GM18507 (cell line): ENCODE results near the gene GJE1.
"Not testable (repeated sequence)": the region's sequence is repeated elsewhere in the genome, so short reads cannot be mapped to it uniquely, and the experiment has no call there.

Source experiments
- DNase-seq: peaks from one replicate; pipeline ENCODE4 v3.0.0; 2011; ENCODE audit warnings: low read depth; ENCODE audit not compliant: insufficient read length; ENCODE audit errors: extremely low spot score
- FAIRE-seq: peaks from 2 replicates; lab custom pipeline; 2011; peaks lifted over from hg19 to GRCh38; lab: Jason Lieb, UNC

GJE1 gene

DNA sequence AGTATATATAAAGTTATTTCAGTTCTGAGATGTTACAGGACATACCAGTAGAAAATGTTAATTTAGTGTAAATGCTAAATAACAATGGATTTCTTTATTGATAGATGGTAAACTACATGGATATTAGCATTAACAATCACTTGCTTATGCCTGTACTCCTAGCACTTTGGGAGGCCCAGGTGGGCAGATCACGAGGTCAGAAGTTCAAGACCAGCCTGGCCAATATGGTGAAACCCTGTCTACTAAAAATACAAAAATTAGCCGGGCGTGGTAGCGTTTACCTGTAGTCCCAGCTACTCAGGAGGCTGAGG is 24.0 kb downstream of the GJE1 start:
- FAIRE-seq, DNase-seq: not testable (repeated sequence)

DNA sequence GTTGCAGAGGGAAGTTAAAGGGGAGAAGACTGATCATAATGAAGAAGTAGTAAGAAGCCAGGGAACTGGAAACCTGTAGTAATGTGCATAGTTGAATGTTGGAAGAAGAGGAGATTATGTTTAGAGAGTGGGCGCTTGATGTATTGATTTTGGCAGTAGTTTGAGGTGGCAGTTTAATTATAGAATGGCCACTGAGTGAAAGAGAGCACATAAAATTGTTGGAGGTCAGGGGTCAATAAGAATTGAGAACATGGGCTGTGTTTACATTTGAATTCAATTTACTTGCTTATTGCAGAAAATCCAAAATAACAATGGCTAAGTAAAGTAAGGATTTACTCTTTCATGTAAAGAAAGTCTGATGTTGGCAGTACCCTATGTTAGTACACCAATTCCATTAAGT is 30.1 kb downstream of the GJE1 start:
- DNase-seq = no peak
- FAIRE-seq = no peak

DNA sequence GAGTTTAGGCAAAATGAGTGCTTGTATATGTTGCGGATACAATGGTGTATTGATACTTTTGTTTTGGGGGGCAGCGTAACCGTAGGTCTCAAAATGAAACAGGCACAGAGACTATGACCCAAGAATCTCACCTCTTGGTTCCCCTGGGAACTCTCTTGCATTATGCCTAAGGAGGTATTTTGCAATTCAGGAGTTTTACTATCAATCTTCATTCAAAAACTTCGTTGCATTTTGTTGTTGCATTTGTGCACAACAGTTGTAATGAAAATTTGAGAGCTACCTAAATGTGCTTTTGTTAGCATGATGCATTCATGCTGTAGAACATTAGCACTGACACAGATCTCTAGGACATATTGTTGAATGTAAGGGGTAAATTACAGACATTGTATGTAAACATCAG is 32.5 kb downstream of the GJE1 start:
- FAIRE-seq (no peak), DNase-seq (no peak)

DNA sequence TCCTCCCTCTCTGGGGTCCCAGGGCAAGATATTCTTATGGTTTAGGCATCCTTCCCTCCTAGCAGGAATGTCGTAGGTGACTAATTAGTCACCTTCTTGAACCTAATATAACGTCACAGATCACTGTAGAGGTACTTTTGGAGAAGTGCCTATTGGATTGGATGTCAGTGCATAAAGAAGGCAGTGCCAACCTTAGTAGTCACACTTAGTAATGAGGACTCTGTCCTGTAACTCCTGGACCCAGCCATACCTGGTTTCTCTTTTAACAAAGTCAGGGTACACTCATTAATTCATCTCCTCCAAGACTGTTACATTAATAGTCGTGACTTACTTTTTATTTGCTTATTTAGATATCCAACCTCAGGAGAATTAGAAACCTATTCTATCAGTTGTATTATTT is 34.3 kb downstream of the GJE1 start:
- FAIRE-seq (no peak), DNase-seq (no peak)

DNA sequence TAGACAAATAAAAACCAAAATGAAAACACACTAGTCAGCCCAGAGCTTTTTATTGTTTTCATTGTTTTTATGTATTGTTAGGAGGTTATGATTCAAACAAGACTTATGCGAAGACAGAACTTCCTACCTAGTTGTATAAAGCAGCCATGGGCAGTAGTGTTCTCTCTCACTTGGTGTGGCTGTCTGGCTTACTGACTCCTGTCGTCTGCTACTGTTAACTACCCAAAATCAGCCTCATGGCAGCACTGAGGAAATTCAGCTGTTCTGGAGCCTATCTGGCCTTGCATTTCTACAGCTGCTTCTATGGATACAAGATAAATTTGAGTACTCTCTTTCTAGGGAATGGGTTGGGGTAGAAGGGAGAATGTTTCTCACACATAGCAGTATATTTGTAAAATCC is 34.8 kb downstream of the GJE1 start:
- FAIRE-seq = no peak
- no peak for DNase-seq

DNA sequence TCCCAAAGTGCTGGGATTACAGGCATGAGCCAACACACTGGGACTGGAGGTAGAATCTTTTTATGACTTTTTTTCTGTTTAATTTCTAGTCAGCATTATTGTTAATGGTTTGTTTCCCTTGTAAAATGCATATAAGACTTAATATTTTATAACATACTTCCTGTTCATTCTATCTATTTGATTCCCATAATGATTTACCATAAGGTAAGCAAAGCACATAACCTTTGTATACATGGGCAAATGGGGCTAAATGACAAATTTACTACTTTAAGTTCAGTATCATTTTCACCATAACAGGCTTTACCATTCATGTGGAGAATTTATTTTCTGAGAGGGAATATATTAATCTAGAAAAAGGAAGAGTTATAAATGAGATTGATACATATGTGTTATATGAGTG is 38.6 kb downstream of the GJE1 start:
- FAIRE-seq (no peak), DNase-seq (no peak)

DNA sequence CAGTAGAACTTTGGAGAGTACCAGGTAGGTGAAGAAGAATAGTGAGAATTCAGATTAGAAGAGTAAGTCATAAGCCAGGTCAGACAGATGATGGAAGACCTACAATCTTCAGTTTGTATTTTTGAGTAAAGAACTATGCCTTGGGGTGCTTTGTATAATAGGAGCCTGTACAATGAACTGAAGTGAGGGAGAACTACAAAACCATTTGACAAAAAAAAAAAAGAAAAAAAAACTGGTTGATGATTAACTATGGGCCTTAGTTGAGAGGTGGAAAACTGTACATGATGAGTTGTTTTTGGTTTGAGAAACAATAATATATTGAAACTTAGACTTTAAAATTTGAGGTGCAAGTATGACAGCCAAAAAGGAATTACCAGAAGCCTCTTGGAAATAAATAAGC is 40.0 kb downstream of the GJE1 start:
- DNase-seq = no peak
- no peak for FAIRE-seq

DNA sequence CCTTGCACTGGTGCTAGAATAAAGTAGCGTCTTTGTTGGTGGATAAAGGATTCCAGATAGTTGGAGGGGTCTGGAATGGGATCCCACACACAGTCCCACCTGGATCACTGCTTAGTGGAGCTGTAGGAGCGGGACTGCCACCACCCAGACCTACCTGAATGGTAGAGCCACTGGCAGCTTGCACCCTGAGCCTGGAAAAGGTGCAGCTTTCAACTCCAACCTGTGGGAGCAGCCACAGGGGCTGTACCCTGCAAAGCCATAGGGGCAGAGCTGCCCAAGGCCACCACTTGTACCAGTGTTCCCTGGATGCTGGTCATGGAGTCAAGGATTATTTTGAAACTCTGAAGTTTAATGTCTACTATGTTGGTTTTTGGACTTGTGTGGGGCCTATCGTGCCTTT is 41.3 kb downstream of the GJE1 start:
- DNase-seq = no peak
- no peak for FAIRE-seq

DNA sequence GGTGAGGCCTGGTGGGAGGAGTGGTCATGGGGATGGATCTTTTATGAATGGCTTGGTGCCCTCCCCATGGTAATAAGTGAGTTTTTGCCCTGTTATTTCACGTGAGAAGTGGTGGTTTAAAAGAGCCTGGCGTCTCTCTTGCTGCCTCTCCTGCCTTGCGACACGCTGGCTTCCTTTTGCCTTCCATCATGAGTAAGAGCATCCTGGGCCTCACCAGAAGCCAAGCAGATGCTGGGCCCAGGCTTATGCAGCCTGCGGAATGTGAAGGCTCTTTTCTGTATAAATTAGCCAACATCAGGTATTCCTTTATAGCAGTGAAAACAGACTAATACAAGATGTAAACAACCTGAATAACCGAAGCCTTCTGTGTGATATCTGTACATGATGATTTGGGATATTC is 42.0 kb downstream of the GJE1 start:
- no peak for FAIRE-seq
- DNase-seq = no peak

DNA sequence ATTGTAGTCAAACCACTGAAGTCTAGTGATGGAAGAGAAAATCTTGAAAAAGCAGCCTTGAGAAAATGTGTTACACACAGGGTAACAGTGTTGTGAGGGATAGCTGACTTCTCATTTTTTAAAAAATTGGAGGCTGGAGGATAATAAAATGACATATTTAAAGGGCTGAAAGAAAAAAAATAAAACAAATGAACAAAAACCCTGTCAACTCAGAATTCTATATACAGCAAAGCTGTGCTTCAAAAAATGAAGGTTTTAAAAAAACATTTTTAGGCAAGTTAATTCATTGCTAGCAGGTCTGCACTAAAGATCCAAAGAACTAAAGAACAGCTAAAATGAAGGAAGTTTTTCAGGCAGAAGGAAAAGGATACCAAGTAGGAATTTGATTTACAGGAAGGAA is 45.4 kb downstream of the GJE1 start:
- DNase-seq = no peak
- FAIRE-seq = no peak

DNA sequence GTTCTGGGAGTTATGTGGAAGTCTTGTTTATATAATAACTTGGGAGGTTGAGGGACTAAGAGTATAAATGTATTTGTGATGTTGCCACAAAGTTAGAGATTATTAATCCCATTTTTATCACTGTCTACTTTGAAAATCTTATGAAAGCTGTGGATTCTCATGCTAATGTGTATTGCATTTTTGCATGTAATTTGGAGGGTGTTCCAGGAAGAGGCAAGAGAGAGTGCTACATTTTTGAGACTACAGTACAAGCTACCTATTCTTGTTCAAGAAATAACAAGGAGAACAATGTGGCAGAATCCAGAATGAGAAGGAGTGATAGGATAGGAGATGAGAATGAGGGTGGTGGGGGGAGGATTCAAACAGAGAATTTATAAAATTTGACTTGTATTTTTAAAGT is 49.3 kb downstream of the GJE1 start:
- FAIRE-seq = no peak

DNA sequence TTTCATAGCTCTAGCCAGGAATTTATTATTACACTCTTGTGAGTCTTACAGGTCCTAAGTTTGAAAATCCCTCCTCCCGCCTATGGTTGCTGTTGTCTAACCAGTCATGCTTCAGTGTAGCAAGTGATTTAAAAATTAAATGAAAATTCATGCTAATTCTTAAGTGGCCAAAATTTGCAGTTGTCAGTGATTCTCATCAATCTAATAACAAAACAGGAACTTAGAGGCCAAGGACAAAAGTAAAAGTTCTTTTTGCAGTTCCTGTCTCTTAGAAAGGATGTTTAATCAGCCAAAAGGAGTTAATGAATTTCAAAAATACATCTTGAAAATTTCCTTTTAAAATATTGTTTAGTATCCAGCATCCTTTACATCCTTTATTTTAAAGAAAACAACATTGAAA is 50.6 kb downstream of the GJE1 start:
- DNase-seq = no peak
- FAIRE-seq = no peak

More for the DNA sequence above, 49.3 kb downstream of the GJE1 start:
- DNase-seq = no peak

DNA sequence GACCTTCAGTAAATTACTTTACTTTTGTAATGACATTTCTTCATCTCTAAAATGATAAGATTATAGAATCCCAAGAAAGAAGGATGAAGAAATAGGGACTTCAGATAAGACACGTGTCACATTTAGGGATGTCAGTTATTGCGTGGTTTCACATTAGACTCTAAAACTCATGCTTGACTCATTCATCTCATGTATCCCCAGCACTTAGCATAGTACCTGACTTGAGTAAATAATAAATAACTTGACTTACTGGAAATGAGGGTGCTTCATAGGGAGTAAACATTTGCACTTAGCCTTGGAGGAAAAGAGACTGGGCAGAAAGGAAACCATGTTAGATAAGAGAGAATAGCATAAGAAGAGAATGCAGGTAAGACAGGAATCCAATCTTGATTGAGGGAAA is 51.6 kb downstream of the GJE1 start:
- FAIRE-seq (no peak), DNase-seq (no peak)
